Lower lobe of right lung (tissue), 2 donors: Measurements from ENCODE around the gene SOHLH2. TPM values are rescaled to one million over a fixed set of nuclear protein-coding genes. Genes with fewer than 3 reads are reported as not detected.

Experiments
- ATAC-seq, 2 donors: fragments of 200-7000 bp; cut with Tn5 transposase; one replicate each; pipeline ENCODE4 v1.9.1; 2020 to 2022; ENCODE audit warnings: mild to moderate bottlenecking in 2 of 2, moderate library complexity in 2 of 2
- DNase-seq: peaks from one replicate; pipeline ENCODE4 v3.0.0-alpha.2; 2020
- H3K27ac ChIP-seq: fragments of 200-600 bp; one replicate; pipeline ENCODE4 v1.8.0; 2022
- H3K27me3 ChIP-seq: fragments of 200-600 bp; one replicate; pipeline ENCODE4 v1.8.0; 2022; ENCODE audit warnings: low read depth
- H3K36me3 ChIP-seq: fragments of 200-600 bp; one replicate; pipeline ENCODE4 v1.8.0; 2022; ENCODE audit warnings: mild to moderate bottlenecking
- H3K4me1 ChIP-seq: fragments of 200-600 bp; one replicate; pipeline ENCODE4 v1.8.0; 2022
- H3K4me3 ChIP-seq: fragments of 200-600 bp; one replicate; pipeline ENCODE4 v1.8.0; 2022; ENCODE audit warnings: mild to moderate bottlenecking
- H3K9me3 ChIP-seq: fragments of 200-600 bp; one replicate; pipeline ENCODE4 v1.8.0; 2022
- CTCF ChIP-seq: fragments of 200-600 bp; IDR thresholded peaks from one replicate; pipeline ENCODE4 v1.8.0; 2022; ENCODE audit warnings: antibody characterized with exemption, mild to moderate bottlenecking
- intact Hi-C: fragments of 100-400 bp; cut with DNase I; formaldehyde crosslinking; loops from one replicate; pipeline ENCODE4 v1.11.0; 2022
- total RNA-seq: library from RNA; stranded (reverse); fragmentation: NEBNext Ultra II Directional; extraction: Animal tissue kit (Norgen Biotek cat#: 25700); gene quantifications from one replicate; pipeline ENCODE4 v1.2.1, GENCODE V29; 2021
- donor health status: DM: no; HTN: yes; CAD: no; lungs with severe emphysema.

The SOHLH2 gene
- total RNA-seq, 1 donor from 2014 or later, result not detected

GRCh38 chr13:36158611-36159010, 55.7 kb downstream of the SOHLH2 start:
- no peak for ATAC-seq
- no peak for DNase-seq
- H3K27me3 ChIP-seq, result peaks cover 6% of the 10 kb centered on the region
- H3K27ac ChIP-seq, result no peak overlapping the region
- no peaks in the 10 kb centered on the region for H3K36me3 ChIP-seq
- intact Hi-C loops, result no loop called here
- TF ChIP-seq CTCF, result no peak
- H3K9me3 ChIP-seq, result no peaks in the 10 kb centered on the region
- H3K4me1 ChIP-seq, result peaks cover 5% of the 10 kb centered on the region
- H3K4me3 ChIP-seq, result no peak overlapping the region

GRCh38 chr13:36157480-36157879, 56.9 kb downstream of the SOHLH2 start:
- no peak for TF ChIP-seq CTCF
- intact Hi-C loops, result no loop called here

GRCh38 chr13:36154567-36155291, 59.6 kb downstream of the SOHLH2 start:
- DNase-seq (no peak), ATAC-seq (peak; percentile 16 to 41)
- H3K27me3 ChIP-seq, result peaks cover 6% of the 10 kb centered on the region
- no peaks in the 10 kb centered on the region for H3K9me3 ChIP-seq
- TF ChIP-seq CTCF, result no peak
- no peaks in the 10 kb centered on the region for H3K36me3 ChIP-seq
- intact Hi-C loops, result no loop called here
- H3K4me3 ChIP-seq, result no peak overlapping the region
- H3K27ac ChIP-seq, result no peak overlapping the region
- no peaks in the 10 kb centered on the region for H3K4me1 ChIP-seq

More at GRCh38 chr13:36157480-36157879, 56.9 kb downstream of the SOHLH2 start:
- no peak for ATAC-seq
- H3K27me3 ChIP-seq, result peaks cover 6% of the 10 kb centered on the region
- H3K27ac ChIP-seq, result no peak overlapping the region
- no peaks in the 10 kb centered on the region for H3K36me3 ChIP-seq
- no peak overlapping the region for H3K4me3 ChIP-seq
- DNase-seq, result no peak
- H3K4me1 ChIP-seq, result no peaks in the 10 kb centered on the region
- no peaks in the 10 kb centered on the region for H3K9me3 ChIP-seq

GRCh38 chr13:36151591-36151990, 62.8 kb downstream of the SOHLH2 start:
- Histone ChIP-seq H3K36me3 (no peaks in the 10 kb centered on the region), H3K4me1 (no peaks in the 10 kb centered on the region), H3K27me3 (peaks cover 6% of the 10 kb centered on the region), H3K4me3 (no peak overlapping the region), H3K27ac (no peak overlapping the region), H3K9me3 (no peaks in the 10 kb centered on the region)
- ATAC-seq (no peak), DNase-seq (no peak)
- TF ChIP-seq CTCF, result no peak
- intact Hi-C loops, result no loop called here

- intact Hi-C loops, result no loop called here
- no peaks in the 10 kb centered on the region for H3K36me3 ChIP-seq
- no peak for TF ChIP-seq CTCF
- H3K4me1 ChIP-seq, result no peaks in the 10 kb centered on the region
- no peak overlapping the region for H3K4me3 ChIP-seq
- ATAC-seq (no peak), DNase-seq (no peak)
- H3K27ac ChIP-seq, result no peak overlapping the region
- H3K27me3 ChIP-seq, result no peaks in the 10 kb centered on the region
- H3K9me3 ChIP-seq, result no peaks in the 10 kb centered on the region
These were observed 65.9 kb downstream of the SOHLH2 start for GRCh38 chr13:36148446-36148845.
